Hypothalamus (tissue), 51 donors: ENCODE results near the gene PRKCH.

Source experiments
- DNase-seq, 51 donors: peaks; one replicate each; lab custom pipeline; 2025; lab: John Stamatoyannopoulos, UW

Gene PRKCH

GRCh38 chr14:61321385-61322010 lies at the start of gene PRKCH:
Gene PRKCH (plus strand): TSS chr14:61321579. CDS start chr14:61322102, 523 bp downstream.
- peak in 16 of 51 donors; percentile 2 to 38 (median 12) for DNase-seq

- no peak for DNase-seq
Observed at GRCh38 chr14:61277232-61277631, 44.1 kb upstream of the PRKCH start.

GRCh38 chr14:61277784-61278183 lies 43.6 kb upstream of the PRKCH start:
- no peak for DNase-seq

GRCh38 chr14:61279082-61279481 lies 42.3 kb upstream of the PRKCH start:
- DNase-seq = no peak

GRCh38 chr14:61280092-61280525 lies 41.3 kb upstream of the PRKCH start:
- no peak for DNase-seq

- peak in 12 of 51 donors; percentile 2 to 30 (median 10) for DNase-seq
Observed at GRCh38 chr14:61280526-61281185, 40.7 kb upstream of the PRKCH start.

- no peak for DNase-seq
Observed at GRCh38 chr14:61281186-61281947, 40.0 kb upstream of the PRKCH start, which contains the start of gene TMEM30B. Gene TMEM30B (minus strand): TSS chr14:61281338. CDS start chr14:61281147, 191 bp downstream.

- no peak for DNase-seq
Observed at GRCh38 chr14:61281948-61282275, 39.5 kb upstream of the PRKCH start.

GRCh38 chr14:61282746-61283145 lies 38.6 kb upstream of the PRKCH start:
- no peak for DNase-seq

GRCh38 chr14:61284001-61284400 lies 37.4 kb upstream of the PRKCH start:
- DNase-seq = no peak

GRCh38 chr14:61285364-61285763 lies 36.0 kb upstream of the PRKCH start:
- no peak for DNase-seq

- DNase-seq = no peak
Observed at GRCh38 chr14:61287196-61287595, 34.2 kb upstream of the PRKCH start.

GRCh38 chr14:61288228-61288627 lies 33.2 kb upstream of the PRKCH start:
- no peak for DNase-seq

GRCh38 chr14:61288720-61289119 lies 32.7 kb upstream of the PRKCH start:
- DNase-seq = no peak

GRCh38 chr14:61290701-61291100 lies 30.7 kb upstream of the PRKCH start:
- no peak for DNase-seq

GRCh38 chr14:61296151-61296550 lies 25.2 kb upstream of the PRKCH start:
- no peak for DNase-seq

- peak in 1 of 51 donors; percentile 2 for DNase-seq
Observed at GRCh38 chr14:61296719-61297502, 24.5 kb upstream of the PRKCH start.

GRCh38 chr14:61297581-61297980 lies 23.8 kb upstream of the PRKCH start:
- no peak for DNase-seq

GRCh38 chr14:61298824-61299223 lies 22.6 kb upstream of the PRKCH start:
- DNase-seq = no peak

GRCh38 chr14:61300209-61300608 lies 21.2 kb upstream of the PRKCH start:
- no peak for DNase-seq

- no peak for DNase-seq
Observed at GRCh38 chr14:61300754-61301153, 20.6 kb upstream of the PRKCH start.
